ENCODE results near the gene EGLN3.
"Not testable (repeated sequence)": the region's sequence is repeated elsewhere in the genome, so short reads cannot be mapped to it uniquely, and the experiment has no call there.

EGLN3 gene

GRCh38 chr14:33950320-33951182, at the start of gene EGLN3:
Gene EGLN3, minus strand, starts transcription at chr14:33951074. Its CDS starts 322 bp downstream, at chr14:33950752.
- DNase-seq (ENCODE audit: low read depth in 2 of 2) = peak in 1 of 2 donors; percentile 11

- no peak for DNase-seq (ENCODE audit: low read depth in 2 of 2)
Observed at GRCh38 chr14:34000396-34000795, 49.5 kb upstream of the EGLN3 start.

GRCh38 chr14:33999771-34000291, 49.0 kb upstream of the EGLN3 start:
- no peak for DNase-seq (ENCODE audit: low read depth in 2 of 2)

GRCh38 chr14:33997611-33998010, 46.7 kb upstream of the EGLN3 start:
- no peak for DNase-seq (ENCODE audit: low read depth in 2 of 2)

GRCh38 chr14:33996462-33996861, 45.6 kb upstream of the EGLN3 start:
- no peak for DNase-seq (ENCODE audit: low read depth in 2 of 2)

- no peak for DNase-seq (ENCODE audit: low read depth in 2 of 2)
Observed at GRCh38 chr14:33993246-33993645, 42.4 kb upstream of the EGLN3 start.

GRCh38 chr14:33992274-33993007, 41.6 kb upstream of the EGLN3 start:
- DNase-seq (ENCODE audit: low read depth in 2 of 2) = no peak

GRCh38 chr14:33990790-33991189, 39.9 kb upstream of the EGLN3 start:
- DNase-seq (ENCODE audit: low read depth in 2 of 2) = no peak

- no peak for DNase-seq (ENCODE audit: low read depth in 2 of 2)
Observed at GRCh38 chr14:33987565-33988080, 36.7 kb upstream of the EGLN3 start.

- no peak for DNase-seq (ENCODE audit: low read depth in 2 of 2)
Observed at GRCh38 chr14:33986804-33987203, 35.9 kb upstream of the EGLN3 start.

- DNase-seq (ENCODE audit: low read depth in 2 of 2) = no peak
Observed at GRCh38 chr14:33985242-33985641, 34.4 kb upstream of the EGLN3 start.

GRCh38 chr14:33979613-33980276, 28.9 kb upstream of the EGLN3 start:
- DNase-seq (ENCODE audit: low read depth in 2 of 2) = no peak

- no peak for DNase-seq (ENCODE audit: low read depth in 2 of 2)
Observed at GRCh38 chr14:33978892-33979612, 28.2 kb upstream of the EGLN3 start.

- DNase-seq (ENCODE audit: low read depth in 2 of 2) = no peak
Observed at GRCh38 chr14:33972583-33973081, 21.8 kb upstream of the EGLN3 start.

- not testable (repeated sequence) for DNase-seq (ENCODE audit: low read depth in 2 of 2)
Observed at GRCh38 chr14:33969846-33970245, 19.0 kb upstream of the EGLN3 start.

GRCh38 chr14:33968722-33969121, 17.8 kb upstream of the EGLN3 start:
- no peak for DNase-seq (ENCODE audit: low read depth in 2 of 2)

GRCh38 chr14:33967138-33967537, 16.3 kb upstream of the EGLN3 start:
- no peak for DNase-seq (ENCODE audit: low read depth in 2 of 2)

GRCh38 chr14:33966276-33966675, 15.4 kb upstream of the EGLN3 start:
- no peak for DNase-seq (ENCODE audit: low read depth in 2 of 2)

GRCh38 chr14:33964599-33965317, 13.9 kb upstream of the EGLN3 start:
- DNase-seq (ENCODE audit: low read depth in 2 of 2) = no peak

- DNase-seq (ENCODE audit: low read depth in 2 of 2) = no peak
Observed at GRCh38 chr14:33963892-33964291, 13.0 kb upstream of the EGLN3 start.

Measured in stimulated activated CD8-positive, alpha-beta memory T cell treated with anti-CD3 and anti-CD28 coated beads, Interleukin-15, amount 100 ng/mL, for 4 hours (primary cell).